HG03439 (cell line): Measurements from ENCODE around the gene MTHFD1.

ENCODE experiments used
- ATAC-seq: cut with Tn5 transposase; IDR thresholded peaks from one replicate; pipeline ENCODE4 v1.9.1; 2021; ENCODE audit warnings: mild to moderate bottlenecking, moderate library complexity; ENCODE audit not compliant: unreplicated experiment

The MTHFD1 gene

GRCh38 chr14:64444984-64445845 is 57.1 kb downstream of the MTHFD1 start:
- ATAC-seq: peak; percentile 94

GRCh38 chr14:64447876-64448670 is 59.9 kb downstream of the MTHFD1 start:
- ATAC-seq: no peak

- no peak for ATAC-seq
These were observed 62.1 kb downstream of the MTHFD1 start for GRCh38 chr14:64450255-64450654.

GRCh38 chr14:64454671-64455070 is 66.5 kb downstream of the MTHFD1 start:
- ATAC-seq: no peak

GRCh38 chr14:64459405-64460136 is 71.4 kb downstream of the MTHFD1 start:
- ATAC-seq: no peak

GRCh38 chr14:64461221-64461620 is 73.1 kb downstream of the MTHFD1 start:
- ATAC-seq: no peak

GRCh38 chr14:64463195-64463594 is 75.0 kb downstream of the MTHFD1 start:
- ATAC-seq: no peak

- ATAC-seq: no peak
These were observed 75.7 kb downstream of the MTHFD1 start for GRCh38 chr14:64463873-64464272.

- no peak for ATAC-seq
These were observed 76.5 kb downstream of the MTHFD1 start for GRCh38 chr14:64464651-64465050.

- peak; percentile 57 for ATAC-seq
These were observed 77.2 kb downstream of the MTHFD1 start, which contains the start of gene AKAP5 for GRCh38 chr14:64465191-64465822. Gene AKAP5 (plus strand): TSS chr14:64465499. CDS start chr14:64468395, 2,896 bp downstream.

- ATAC-seq: no peak
These were observed 77.8 kb downstream of the MTHFD1 start for GRCh38 chr14:64465831-64466554.

- no peak for ATAC-seq
These were observed 78.9 kb downstream of the MTHFD1 start for GRCh38 chr14:64467101-64467500.

- ATAC-seq: no peak
These were observed 79.4 kb downstream of the MTHFD1 start for GRCh38 chr14:64467566-64467965.

- ATAC-seq: no peak
These were observed 80.3 kb downstream of the MTHFD1 start for GRCh38 chr14:64468451-64468850.

- no peak for ATAC-seq
These were observed 85.9 kb downstream of the MTHFD1 start for GRCh38 chr14:64474041-64474440.

GRCh38 chr14:64474698-64475097 is 86.5 kb downstream of the MTHFD1 start:
- no peak for ATAC-seq

- no peak for ATAC-seq
These were observed 87.6 kb downstream of the MTHFD1 start for GRCh38 chr14:64475585-64476273.

GRCh38 chr14:64476438-64476837 is 88.3 kb downstream of the MTHFD1 start:
- no peak for ATAC-seq

- ATAC-seq: no peak
These were observed 90.6 kb downstream of the MTHFD1 start for GRCh38 chr14:64478634-64479250.
